Esophagus squamous epithelium (tissue), 4 donors: ENCODE results near the gene PRPF4.

Experiments
- CTCF ChIP-seq, 6 experiments: fragments of 450-650 bp in 4 of 6; fragments of 200-600 bp in 2 of 6; sonication (generic) in 2 of 6; IDR thresholded peaks; one replicate each; pipeline ENCODE4 v1.5.1; 2016 to 2019; ENCODE audit warnings: antibody characterized with exemption in 6 of 6, mild to moderate bottlenecking in 4 of 6, moderate library complexity in 4 of 6
- POLR2A ChIP-seq, 4 donors: fragments of 450-650 bp; IDR thresholded peaks; one replicate each; pipeline ENCODE4 v1.6.1; 2017; ENCODE audit warnings: antibody characterized with exemption in 4 of 4, mild to moderate bottlenecking in 4 of 4, moderate library complexity in 3 of 4

- TF ChIP-seq CTCF (IDR thresholded peaks at IDR 0.05) = no peak
- TF ChIP-seq POLR2A (IDR thresholded peaks at IDR 0.05) = no peak
These were observed 20.0 kb upstream of the PRPF4 start for GRCh38 chr9:113255438-113255837.
